ENCODE results near the gene ZFP64.

DNA sequence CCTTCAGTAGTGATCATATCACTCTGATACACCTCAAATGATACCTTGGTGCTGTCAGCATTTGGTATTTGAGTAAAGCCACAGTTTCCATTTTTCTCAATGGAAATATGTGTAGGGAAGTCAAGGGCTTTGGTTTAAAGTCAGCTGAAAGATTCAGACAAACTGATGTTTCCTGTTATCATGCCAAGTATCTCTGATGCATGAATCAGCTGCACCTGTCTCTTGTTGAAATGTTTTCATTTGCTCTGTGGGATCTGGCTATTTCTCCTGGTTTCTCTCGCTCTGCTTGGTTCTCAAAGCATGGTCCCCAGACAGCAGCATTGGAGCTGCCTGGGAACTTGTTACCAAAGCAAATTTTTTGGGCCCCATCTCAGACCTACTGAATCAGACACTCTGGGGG lies 23.5 kb downstream of the ZFP64 start:
- no peak for TF ChIP-seq ZNF140 (tag by site-specific recombination; IDR thresholded peaks at IDR 0.05)
- TF ChIP-seq, protein P1, sequence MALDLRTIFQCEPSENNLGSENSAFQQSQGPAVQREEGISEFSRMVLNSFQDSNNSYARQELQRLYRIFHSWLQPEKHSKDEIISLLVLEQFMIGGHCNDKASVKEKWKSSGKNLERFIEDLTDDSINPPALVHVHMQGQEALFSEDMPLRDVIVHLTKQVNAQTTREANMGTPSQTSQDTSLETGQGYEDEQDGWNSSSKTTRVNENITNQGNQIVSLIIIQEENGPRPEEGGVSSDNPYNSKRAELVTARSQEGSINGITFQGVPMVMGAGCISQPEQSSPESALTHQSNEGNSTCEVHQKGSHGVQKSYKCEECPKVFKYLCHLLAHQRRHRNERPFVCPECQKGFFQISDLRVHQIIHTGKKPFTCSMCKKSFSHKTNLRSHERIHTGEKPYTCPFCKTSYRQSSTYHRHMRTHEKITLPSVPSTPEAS (tag by site-specific recombination; IDR thresholded peaks at IDR 0.05): no peak
- TF ChIP-seq, protein P2, sequence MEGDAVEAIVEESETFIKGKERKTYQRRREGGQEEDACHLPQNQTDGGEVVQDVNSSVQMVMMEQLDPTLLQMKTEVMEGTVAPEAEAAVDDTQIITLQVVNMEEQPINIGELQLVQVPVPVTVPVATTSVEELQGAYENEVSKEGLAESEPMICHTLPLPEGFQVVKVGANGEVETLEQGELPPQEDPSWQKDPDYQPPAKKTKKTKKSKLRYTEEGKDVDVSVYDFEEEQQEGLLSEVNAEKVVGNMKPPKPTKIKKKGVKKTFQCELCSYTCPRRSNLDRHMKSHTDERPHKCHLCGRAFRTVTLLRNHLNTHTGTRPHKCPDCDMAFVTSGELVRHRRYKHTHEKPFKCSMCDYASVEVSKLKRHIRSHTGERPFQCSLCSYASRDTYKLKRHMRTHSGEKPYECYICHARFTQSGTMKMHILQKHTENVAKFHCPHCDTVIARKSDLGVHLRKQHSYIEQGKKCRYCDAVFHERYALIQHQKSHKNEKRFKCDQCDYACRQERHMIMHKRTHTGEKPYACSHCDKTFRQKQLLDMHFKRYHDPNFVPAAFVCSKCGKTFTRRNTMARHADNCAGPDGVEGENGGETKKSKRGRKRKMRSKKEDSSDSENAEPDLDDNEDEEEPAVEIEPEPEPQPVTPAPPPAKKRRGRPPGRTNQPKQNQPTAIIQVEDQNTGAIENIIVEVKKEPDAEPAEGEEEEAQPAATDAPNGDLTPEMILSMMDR (tag by site-specific recombination; IDR thresholded peaks at IDR 0.05): no peak
- TF ChIP-seq, protein P3, sequence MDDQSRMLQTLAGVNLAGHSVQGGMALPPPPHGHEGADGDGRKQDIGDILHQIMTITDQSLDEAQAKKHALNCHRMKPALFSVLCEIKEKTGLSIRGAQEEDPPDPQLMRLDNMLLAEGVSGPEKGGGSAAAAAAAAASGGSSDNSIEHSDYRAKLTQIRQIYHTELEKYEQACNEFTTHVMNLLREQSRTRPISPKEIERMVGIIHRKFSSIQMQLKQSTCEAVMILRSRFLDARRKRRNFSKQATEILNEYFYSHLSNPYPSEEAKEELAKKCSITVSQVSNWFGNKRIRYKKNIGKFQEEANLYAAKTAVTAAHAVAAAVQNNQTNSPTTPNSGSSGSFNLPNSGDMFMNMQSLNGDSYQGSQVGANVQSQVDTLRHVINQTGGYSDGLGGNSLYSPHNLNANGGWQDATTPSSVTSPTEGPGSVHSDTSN (CRISPR knock-in tag; IDR thresholded peaks at IDR 0.05): no peak
- TF ChIP-seq, protein P4, sequence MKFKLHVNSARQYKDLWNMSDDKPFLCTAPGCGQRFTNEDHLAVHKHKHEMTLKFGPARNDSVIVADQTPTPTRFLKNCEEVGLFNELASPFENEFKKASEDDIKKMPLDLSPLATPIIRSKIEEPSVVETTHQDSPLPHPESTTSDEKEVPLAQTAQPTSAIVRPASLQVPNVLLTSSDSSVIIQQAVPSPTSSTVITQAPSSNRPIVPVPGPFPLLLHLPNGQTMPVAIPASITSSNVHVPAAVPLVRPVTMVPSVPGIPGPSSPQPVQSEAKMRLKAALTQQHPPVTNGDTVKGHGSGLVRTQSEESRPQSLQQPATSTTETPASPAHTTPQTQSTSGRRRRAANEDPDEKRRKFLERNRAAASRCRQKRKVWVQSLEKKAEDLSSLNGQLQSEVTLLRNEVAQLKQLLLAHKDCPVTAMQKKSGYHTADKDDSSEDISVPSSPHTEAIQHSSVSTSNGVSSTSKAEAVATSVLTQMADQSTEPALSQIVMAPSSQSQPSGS (tag by site-specific recombination; IDR thresholded peaks at IDR 0.05; ENCODE audit: low read depth): no peak
- TF ChIP-seq ZXDB (tag by site-specific recombination; IDR thresholded peaks at IDR 0.05): no peak
- no peak for TF ChIP-seq ZNF529 (tag by site-specific recombination; IDR thresholded peaks at IDR 0.05; ENCODE audit: insufficient replicate concordance)

Measured in HEK293 (cell line).